SK-N-SH treated with all-trans-retinoic acid at 6 μM for 48 hours (cell line): ENCODE data around the gene COL6A6.

Source experiments
- ATAC-seq: fragments of 200-7000 bp; cut with Tn5 transposase; 3 replicates; pipeline ENCODE4 v1.9.1; 2020; ENCODE audit warnings: mild to moderate bottlenecking, moderate library complexity
- ARNTL ChIP-seq: fragments of 450-650 bp; formaldehyde crosslinking; IDR thresholded peaks from 2 replicates; pipeline ENCODE4 v1.5.0; 2020; ENCODE audit warnings: low read depth, mild to moderate bottlenecking, moderate library complexity, borderline replicate concordance
- BACH2 ChIP-seq: fragments of 250-450 bp; sonication (Bioruptor Pico); IDR thresholded peaks from 2 replicates; pipeline ENCODE4 v1.9.0; 2021; ENCODE audit warnings: mild to moderate bottlenecking, borderline replicate concordance
- CREB5 ChIP-seq: fragments of 250-450 bp; sonication (Bioruptor Pico); IDR thresholded peaks from 2 replicates; pipeline ENCODE4 v1.5.1; 2020; ENCODE audit warnings: low read depth, mild to moderate bottlenecking, moderate library complexity
- CSDC2 ChIP-seq: fragments of 250-450 bp; sonication (Bioruptor Pico); IDR thresholded peaks from 2 replicates; pipeline ENCODE4 v1.5.0; 2020; ENCODE audit warnings: mild to moderate bottlenecking, moderate library complexity
- CSRNP3 ChIP-seq: fragments of 250-450 bp; sonication (Bioruptor Pico); IDR thresholded peaks from 2 replicates; pipeline ENCODE4 v1.5.1; 2021; ENCODE audit warnings: mild to moderate bottlenecking, moderate library complexity
- ESRRG ChIP-seq: fragments of 250-450 bp; sonication (Bioruptor Pico); IDR thresholded peaks from 2 replicates; pipeline ENCODE4 v1.6.1; 2021; ENCODE audit warnings: mild to moderate bottlenecking
- GLIS3 ChIP-seq: fragments of 250-450 bp; sonication (Bioruptor Pico); IDR thresholded peaks from 2 replicates; pipeline ENCODE4 v1.5.0; 2020; ENCODE audit warnings: mild to moderate bottlenecking, moderate library complexity
- ISL1 ChIP-seq: fragments of 250-450 bp; sonication (Bioruptor Pico); IDR thresholded peaks from 2 replicates; pipeline ENCODE4 v2.1.2; 2022; ENCODE audit warnings: mild to moderate bottlenecking, moderate library complexity
- OSR1 ChIP-seq: fragments of 250-450 bp; sonication (Bioruptor Pico); IDR thresholded peaks from 2 replicates; pipeline ENCODE4 v1.8.0; 2022; ENCODE audit warnings: moderate library complexity, mild to moderate bottlenecking, inconsistent platforms
- PATZ1 ChIP-seq: fragments of 250-450 bp; sonication (Bioruptor Pico); IDR thresholded peaks from 2 replicates; pipeline ENCODE4 v1.8.0; 2020; ENCODE audit warnings: mild to moderate bottlenecking, moderate library complexity, borderline replicate concordance
- POU6F1 ChIP-seq: fragments of 250-450 bp; sonication (Bioruptor Pico); IDR thresholded peaks from 2 replicates; pipeline ENCODE4 v1.8.0; 2021; ENCODE audit warnings: low read depth, mild to moderate bottlenecking, moderate library complexity, borderline replicate concordance
- PPARA ChIP-seq: fragments of 250-450 bp; sonication (Bioruptor Pico); IDR thresholded peaks from 2 replicates; pipeline ENCODE4 v1.5.0; 2020; ENCODE audit warnings: mild to moderate bottlenecking, borderline replicate concordance
- RARB ChIP-seq: fragments of 250-450 bp; sonication (Bioruptor Pico); IDR thresholded peaks from 2 replicates; pipeline ENCODE4 v1.8.0; 2021; ENCODE audit warnings: mild to moderate bottlenecking, moderate library complexity
- TCF4 ChIP-seq: fragments of 250-450 bp; sonication (Bioruptor Pico); IDR thresholded peaks from 2 replicates; pipeline ENCODE4 v1.8.0; 2021; ENCODE audit warnings: mild to moderate bottlenecking, moderate library complexity, borderline replicate concordance
- TOX ChIP-seq: fragments of 250-450 bp; sonication (Bioruptor Pico); IDR thresholded peaks from 2 replicates; pipeline ENCODE4 v1.8.0; 2021; ENCODE audit warnings: mild to moderate bottlenecking, moderate library complexity, borderline replicate concordance
- TSHZ2 ChIP-seq: fragments of 250-450 bp; sonication (Bioruptor Pico); IDR thresholded peaks from 2 replicates; pipeline ENCODE4 v1.5.0; 2020; ENCODE audit warnings: mild to moderate bottlenecking, moderate library complexity
- ZC3H10 ChIP-seq: fragments of 250-450 bp; sonication (Bioruptor Pico); IDR thresholded peaks from 2 replicates; pipeline ENCODE4 v1.5.1; 2021; ENCODE audit warnings: mild to moderate bottlenecking, moderate library complexity
- ZFP3 ChIP-seq: fragments of 250-450 bp; sonication (Bioruptor Pico); IDR thresholded peaks from 2 replicates; pipeline ENCODE4 v1.5.0; 2020; ENCODE audit warnings: mild to moderate bottlenecking, moderate library complexity
- ZFP30 ChIP-seq: fragments of 450-650 bp; formaldehyde crosslinking; IDR thresholded peaks from 2 replicates; pipeline ENCODE4 v1.5.0; 2022; ENCODE audit warnings: mild to moderate bottlenecking, moderate library complexity
- ZNF565 ChIP-seq: fragments of 450-650 bp; formaldehyde crosslinking; conservative IDR thresholded peaks from 2 replicates; pipeline ENCODE4 v1.5.0; 2020; ENCODE audit warnings: low read depth, mild to moderate bottlenecking, moderate library complexity
- ZNF70 ChIP-seq: fragments of 450-650 bp; formaldehyde crosslinking; IDR thresholded peaks from 2 replicates; pipeline ENCODE4 v1.5.0; 2020; ENCODE audit warnings: mild to moderate bottlenecking, moderate library complexity
- ZNF8 ChIP-seq: fragments of 450-650 bp; formaldehyde crosslinking; IDR thresholded peaks from 2 replicates; pipeline ENCODE4 v1.5.0; 2020; ENCODE audit warnings: mild to moderate bottlenecking, moderate library complexity

Gene COL6A6

GRCh38 chr3:130473416-130473815, 43.6 kb upstream of the COL6A6 start:
- no peak for ATAC-seq
- no peak for TF ChIP-seq CSDC2 (CRISPR knock-in tag)
- no peak for TF ChIP-seq PATZ1 (CRISPR knock-in tag)
- no peak for TF ChIP-seq PPARA (CRISPR knock-in tag)
- no peak for TF ChIP-seq ZNF565 (CRISPR knock-in tag)
- TF ChIP-seq TSHZ2, result no peak
- TF ChIP-seq TCF4, result no peak
- no peak for TF ChIP-seq TOX (CRISPR knock-in tag)

GRCh38 chr3:130480736-130481135, 36.2 kb upstream of the COL6A6 start:
- TF ChIP-seq TCF4 (no peak), POU6F1 (no peak), ESRRG (CRISPR knock-in tag) (no peak)
- ATAC-seq, result no peak

- ATAC-seq, result no peak
- no peak for TF ChIP-seq ZNF8 (CRISPR knock-in tag)
- no peak for TF ChIP-seq GLIS3 (CRISPR knock-in tag)
- 0 out of 2 replicates have a peak, but pooled peaks have one; percentile 7 for TF ChIP-seq CREB5 (CRISPR knock-in tag)
- no peak for TF ChIP-seq ZNF565 (CRISPR knock-in tag)
- TF ChIP-seq PATZ1 (CRISPR knock-in tag), result no peak
- no peak for TF ChIP-seq CSRNP3 (CRISPR knock-in tag)
- TF ChIP-seq TSHZ2, result peak; percentile 68; the same call in 1 of the 2 replicates
- TF ChIP-seq RARB (CRISPR knock-in tag), result no peak
- no peak for TF ChIP-seq TOX (CRISPR knock-in tag)
- TF ChIP-seq POU6F1, result no peak
- TF ChIP-seq ISL1, result peak; percentile 52; the same call in 1 of the 2 replicates
- no peak for TF ChIP-seq ZNF70 (CRISPR knock-in tag)
- no peak for TF ChIP-seq ZFP30
- no peak for TF ChIP-seq ARNTL (CRISPR knock-in tag)
- TF ChIP-seq PPARA (CRISPR knock-in tag), result no peak
- TF ChIP-seq OSR1 (CRISPR knock-in tag), result no peak
- no peak for TF ChIP-seq ESRRG (CRISPR knock-in tag)
- TF ChIP-seq TCF4, result peak; percentile 92
- no peak for TF ChIP-seq ZFP3 (CRISPR knock-in tag)
- TF ChIP-seq BACH2 (CRISPR knock-in tag), result no peak
- TF ChIP-seq CSDC2 (CRISPR knock-in tag), result no peak
- TF ChIP-seq ZC3H10 (CRISPR knock-in tag), result no peak
These were observed 28.7 kb upstream of the COL6A6 start for GRCh38 chr3:130488288-130488687.
